NCI-H2196 treated with DMSO at 0.1 percent for 48 hours (cell line): ENCODE results near the gene GSTM1.
"Not testable (repeated sequence)": the region's sequence is repeated elsewhere in the genome, so short reads cannot be mapped to it uniquely, and the experiment has no call there.

ENCODE experiments used
- DNase-seq: peaks from one replicate; lab custom pipeline; 2025; ENCODE audit not compliant: unreplicated experiment; lab: John Stamatoyannopoulos, UW

Gene GSTM1

GRCh38 chr1:109697066-109697465, 9.4 kb downstream of the GSTM1 start:
- DNase-seq, result no peak

- not testable (repeated sequence) for DNase-seq
Measured at GRCh38 chr1:109697861-109698260, 10.2 kb downstream of the GSTM1 start.

GRCh38 chr1:109702940-109703339, 15.3 kb downstream of the GSTM1 start:
- not testable (repeated sequence) for DNase-seq

DNA sequence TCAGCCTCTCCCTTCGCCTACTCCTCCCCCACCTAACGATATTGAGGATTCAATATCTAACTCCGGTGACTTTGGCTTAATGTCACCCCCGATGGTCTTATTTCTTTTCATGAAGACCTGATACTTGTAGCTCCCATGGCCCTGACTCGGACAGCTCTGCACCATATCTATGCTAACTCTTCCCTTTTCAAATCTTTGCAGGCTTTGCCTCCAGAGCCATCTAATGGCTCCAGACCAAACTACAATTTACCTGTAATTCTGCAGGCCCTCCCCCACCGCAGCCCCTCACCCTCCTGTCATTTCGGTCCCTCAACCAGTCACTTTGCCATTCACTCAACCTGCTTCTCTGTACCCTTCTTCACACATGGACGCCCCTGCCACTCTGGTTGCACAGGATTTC, 16.6 kb downstream of the GSTM1 start:
- DNase-seq, result no peak

DNA sequence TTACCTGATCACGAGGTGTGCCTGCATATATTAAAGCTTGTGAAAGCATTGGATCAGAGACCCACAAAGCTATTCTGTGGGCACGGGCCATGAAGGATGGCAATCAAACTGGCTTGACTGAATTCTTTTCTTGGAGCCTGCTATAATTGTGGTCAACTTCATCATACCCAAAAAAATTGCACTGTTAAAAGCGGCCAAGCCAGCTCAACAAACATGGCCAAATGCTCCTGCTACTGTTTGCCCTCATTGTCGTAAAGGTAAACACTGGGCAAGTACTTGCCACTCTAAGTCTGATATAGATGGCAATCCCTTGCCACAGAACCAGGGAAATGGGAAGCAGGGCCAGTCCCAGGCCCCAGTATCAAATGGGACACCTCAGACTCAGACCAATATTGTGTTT, 17.8 kb downstream of the GSTM1 start:
- DNase-seq, result no peak

- DNase-seq, result not testable (repeated sequence)
Measured at GRCh38 chr1:109708949-109709348, 21.3 kb downstream of the GSTM1 start.

DNA sequence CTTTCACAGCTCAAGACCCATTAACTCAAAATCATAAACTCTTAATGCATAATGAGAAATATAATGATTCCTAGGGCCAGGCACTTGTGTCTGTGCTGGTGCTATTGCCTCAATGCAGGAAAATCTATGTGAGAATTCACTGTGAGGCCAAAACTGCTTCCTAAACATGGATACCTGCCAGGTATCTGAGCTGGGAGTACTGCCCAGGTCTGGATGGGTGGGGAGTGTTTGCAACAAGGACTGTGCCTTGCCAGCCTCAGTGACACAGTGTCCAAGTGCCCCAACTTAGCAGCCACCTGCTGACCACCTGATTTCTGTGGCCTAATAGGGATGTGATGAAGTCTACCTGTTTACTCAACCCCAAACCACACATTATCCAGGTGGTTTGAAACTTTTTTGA, 22.2 kb downstream of the GSTM1 start:
- not testable (repeated sequence) for DNase-seq

- DNase-seq, result not testable (repeated sequence)
Measured at GRCh38 chr1:109711593-109712320, 24.1 kb downstream of the GSTM1 start, which contains the start of gene GSTM5. TSS of gene GSTM5 (plus strand) at chr1:109712251. CDS start at chr1:109712313, 62 bp downstream.

DNA sequence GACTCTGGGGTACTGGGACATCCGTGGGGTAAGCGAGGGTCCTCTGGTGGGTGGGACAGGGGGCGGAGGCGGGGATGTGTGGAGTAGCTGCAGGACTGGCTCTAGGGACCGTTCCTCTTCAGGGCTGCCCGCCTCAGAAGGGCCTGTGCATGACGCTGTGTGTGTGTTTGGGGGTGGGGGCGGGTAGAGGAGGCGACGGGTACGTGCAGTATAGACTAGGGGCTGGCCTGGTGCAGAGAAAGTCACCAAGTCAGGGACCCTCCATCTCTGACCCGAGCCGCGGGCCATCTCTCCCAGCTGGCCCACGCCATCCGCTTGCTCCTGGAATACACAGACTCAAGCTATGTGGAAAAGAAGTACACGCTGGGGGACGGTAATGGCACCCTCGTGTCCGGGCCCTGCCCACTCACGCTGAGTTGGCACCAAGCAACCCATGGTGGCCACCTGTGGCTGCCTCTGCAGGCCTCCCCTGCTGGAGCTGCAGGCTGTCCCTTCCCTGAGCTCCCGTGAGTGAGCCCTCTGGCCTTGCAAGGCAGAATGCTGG, 24.8 kb downstream of the GSTM1 start:
- DNase-seq, result no peak

GRCh38 chr1:109713636-109714035, 26.0 kb downstream of the GSTM1 start:
- no peak for DNase-seq

GRCh38 chr1:109714661-109715372, 27.2 kb downstream of the GSTM1 start:
- no peak for DNase-seq

- no peak for DNase-seq
Measured at GRCh38 chr1:109716121-109716520, 28.5 kb downstream of the GSTM1 start.

DNA sequence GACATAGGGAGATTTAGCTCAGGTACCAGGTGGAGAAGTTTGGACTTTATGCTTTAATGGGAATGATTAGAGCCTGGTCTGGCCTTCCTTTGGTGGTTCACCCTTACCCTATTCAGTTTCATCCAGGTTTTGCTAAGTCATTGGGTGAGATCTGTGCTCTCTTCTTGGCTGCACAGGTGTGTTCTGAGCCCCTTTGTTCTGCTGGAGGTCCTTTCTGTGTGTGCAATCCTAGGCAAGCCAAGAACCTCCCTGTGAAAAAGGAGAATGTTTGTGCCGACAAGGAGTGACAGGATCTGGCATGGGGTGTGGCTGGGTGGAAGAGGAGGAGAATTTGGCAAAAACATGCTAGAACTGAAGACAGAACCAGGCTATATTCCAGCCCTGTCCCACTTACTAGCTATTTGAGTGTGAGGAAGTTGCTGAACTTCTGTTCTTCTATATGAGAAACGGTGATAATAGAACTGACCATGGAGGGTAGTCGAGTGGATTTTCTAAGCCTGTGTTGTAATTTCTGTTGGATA, 29.0 kb downstream of the GSTM1 start:
- no peak for DNase-seq

DNA sequence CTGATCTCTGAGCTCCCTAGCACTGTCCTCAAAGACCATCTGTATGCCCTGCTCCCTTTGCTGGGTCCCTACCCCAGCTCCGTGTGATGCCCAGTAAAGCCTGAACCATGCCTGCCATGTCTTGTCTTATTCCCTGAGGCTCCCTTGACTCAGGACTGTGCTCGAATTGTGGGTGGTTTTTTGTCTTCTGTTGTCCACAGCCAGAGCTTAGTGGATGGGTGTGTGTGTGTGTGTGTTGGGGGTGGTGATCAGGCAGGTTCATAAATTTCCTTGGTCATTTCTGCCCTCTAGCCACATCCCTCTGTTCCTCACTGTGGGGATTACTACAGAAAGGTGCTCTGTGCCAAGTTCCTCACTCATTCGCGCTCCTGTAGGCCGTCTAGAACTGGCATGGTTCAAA, 30.1 kb downstream of the GSTM1 start:
- DNase-seq, result no peak

DNA sequence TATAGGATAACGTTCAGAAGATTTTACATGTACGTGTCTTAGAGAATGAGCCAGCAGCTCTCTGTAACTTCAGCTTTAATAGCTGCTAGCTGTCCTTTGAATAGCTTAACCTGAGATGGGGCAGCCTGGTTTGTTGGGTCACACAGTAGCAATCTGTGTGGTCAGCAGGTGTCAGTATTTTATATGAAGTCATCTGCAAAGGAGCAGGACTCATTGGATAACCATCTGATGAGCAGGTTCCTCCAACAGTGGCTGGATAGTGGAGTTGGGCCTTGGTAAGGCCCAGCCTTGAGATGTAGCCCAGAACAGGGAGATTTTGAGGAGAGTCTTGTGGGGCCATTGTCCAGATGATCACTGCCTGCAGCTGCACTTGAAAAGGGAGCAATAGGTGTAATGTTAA, 30.9 kb downstream of the GSTM1 start:
- DNase-seq, result no peak

- no peak for DNase-seq
Measured at GRCh38 chr1:109719337-109719837, 31.8 kb downstream of the GSTM1 start.

DNA sequence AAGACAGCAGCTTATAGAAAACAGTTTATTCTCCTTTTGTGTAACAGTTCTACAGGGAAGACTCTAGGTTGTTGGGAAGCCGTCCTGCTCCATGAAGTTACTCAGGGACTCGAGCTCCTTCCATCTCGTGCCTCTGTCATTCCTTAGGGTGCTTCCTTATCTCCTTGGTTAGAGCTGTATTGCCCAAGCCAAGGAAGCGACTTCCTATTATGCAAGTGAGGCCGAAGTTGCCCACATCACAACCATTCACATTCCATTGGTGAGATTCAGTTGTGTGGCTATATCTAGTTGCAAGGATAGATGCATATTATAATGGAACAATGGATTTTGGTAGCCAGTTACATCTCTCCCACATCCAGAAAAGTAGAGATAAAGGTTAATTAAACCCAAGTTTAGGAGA, 33.4 kb downstream of the GSTM1 start:
- no peak for DNase-seq

GRCh38 chr1:109721971-109722370, 34.4 kb downstream of the GSTM1 start:
- no peak for DNase-seq

DNA sequence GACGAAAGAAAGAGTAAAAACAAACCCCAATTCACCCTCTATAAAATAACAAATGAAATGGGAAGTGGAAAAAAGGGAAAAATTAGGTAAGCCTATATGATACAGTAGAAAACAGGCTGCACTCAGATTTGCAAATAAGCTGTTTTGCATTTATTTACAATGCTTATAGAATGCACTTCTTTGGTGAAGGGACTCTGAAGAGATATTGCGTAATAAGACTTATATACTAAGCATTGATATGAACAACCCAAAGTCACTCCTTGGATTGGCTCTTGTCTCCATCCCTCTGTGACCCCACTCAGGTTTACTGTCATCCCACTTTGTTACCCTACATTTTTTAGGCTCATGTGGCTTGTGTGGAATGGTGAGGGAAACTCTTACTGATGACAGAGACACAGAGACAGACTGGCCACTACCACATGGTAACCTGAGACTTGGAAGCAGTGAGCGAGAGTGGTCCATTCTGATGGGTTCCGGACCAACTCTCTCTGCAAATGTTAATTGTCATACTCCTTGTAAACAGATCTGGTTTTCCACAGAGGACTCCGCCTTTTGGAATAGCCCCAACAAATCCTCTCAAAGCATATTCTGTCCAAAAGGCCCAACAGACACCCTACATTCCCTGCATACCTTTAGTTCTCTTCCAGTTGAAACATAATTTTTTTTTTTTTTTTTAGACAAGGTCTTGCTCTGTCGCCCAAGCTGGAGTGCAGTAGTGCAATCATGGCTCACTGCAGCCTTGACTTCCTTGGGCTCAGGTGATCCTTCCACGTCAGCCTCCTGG, 35.5 kb downstream of the GSTM1 start:
- DNase-seq, result no peak

GRCh38 chr1:109724933-109725332, 37.3 kb downstream of the GSTM1 start:
- no peak for DNase-seq

- DNase-seq, result no peak
Measured at GRCh38 chr1:109725510-109725909, 37.9 kb downstream of the GSTM1 start.
